Tibial artery (tissue), 4 donors: ENCODE measurements around the gene HPSE2.
"Not testable (repeated sequence)": the region's sequence is repeated elsewhere in the genome, so short reads cannot be mapped to it uniquely, and the experiment has no call there.

Experiments used
- DNase-seq, 2 donors: peaks; one replicate each; pipeline ENCODE4 v3.0.0-alpha.2; 2019
- H3K27ac ChIP-seq, 2 donors: fragments of 200-600 bp; sonication (generic) in 1 of 2; 1 replicate in 1 of 2; 2 replicates in 1 of 2; pipeline ENCODE4 v1.5.1; 2018 to 2019; ENCODE audit warnings: mild to moderate bottlenecking in 1 of 2
- H3K27me3 ChIP-seq, 2 donors: fragments of 200-600 bp; sonication (generic) in 1 of 2; one replicate each; pipeline versions ENCODE4 v1.5.1 to v1.6.0; 2016 to 2019
- H3K36me3 ChIP-seq, 3 donors: fragments of 200-600 bp; sonication (generic) in 2 of 3; one replicate each; pipeline ENCODE4 v1.5.1; 2016 to 2019; ENCODE audit warnings: mild to moderate bottlenecking in 2 of 3
- H3K4me1 ChIP-seq, 4 donors: fragments of 200-600 bp; sonication (generic) in 2 of 4; 1 replicate in 3 of 4; 2 replicates in 1 of 4; pipeline ENCODE4 v1.5.1; 2016 to 2019
- H3K4me3 ChIP-seq, 2 donors: fragments of 200-600 bp; sonication (generic) in 1 of 2; 1 replicate in 1 of 2; 2 replicates in 1 of 2; pipeline ENCODE4 v1.5.1; 2018 to 2019; ENCODE audit warnings: mild to moderate bottlenecking in 2 of 2
- H3K9me3 ChIP-seq, 3 donors: fragments of 200-600 bp; sonication (generic) in 1 of 3; one replicate each; pipeline ENCODE4 v1.5.1; 2016 to 2019
- CTCF ChIP-seq, 2 experiments: fragments of 200-600 bp in 1 of 2; fragments of 450-650 bp in 1 of 2; IDR thresholded peaks; one replicate each; pipeline ENCODE4 v1.5.1; 2017 to 2019; ENCODE audit warnings: antibody characterized with exemption in 2 of 2, mild to moderate bottlenecking in 1 of 2, moderate library complexity in 1 of 2
- intact Hi-C: fragments of 100-400 bp; cut with DNase I; formaldehyde crosslinking; loops from one replicate; pipeline ENCODE4 v1.15.0; 2023; ENCODE audit warnings: low total_unique reads

Gene HPSE2

GRCh38 chr10:98910048-98910447, 325.6 kb downstream of the HPSE2 start:
- no peak for DNase-seq
- Histone ChIP-seq H3K27me3 (no peaks in the 10 kb centered on the region), H3K9me3 (no peaks in the 10 kb centered on the region), H3K4me3 (no peak overlapping the region), H3K36me3 (no peaks in the 10 kb centered on the region), H3K27ac (no peak overlapping the region), H3K4me1 (no peaks in the 10 kb centered on the region)
- no peak for TF ChIP-seq CTCF (IDR thresholded peaks at IDR 0.05)
- intact Hi-C loops = no loop called here

- Histone ChIP-seq H3K36me3 (no peaks in the 10 kb centered on the region), H3K4me1 (no peaks in the 10 kb centered on the region), H3K27ac (no peak overlapping the region), H3K4me3 (no peak overlapping the region), H3K27me3 (no peaks in the 10 kb centered on the region), H3K9me3 (no peaks in the 10 kb centered on the region)
- TF ChIP-seq CTCF (IDR thresholded peaks at IDR 0.05) = no peak
- DNase-seq = no peak
- intact Hi-C loops = no loop called here
These were observed 326.8 kb downstream of the HPSE2 start for GRCh38 chr10:98908868-98909267.

- H3K4me1 ChIP-seq, DNase-seq, H3K27ac ChIP-seq, H3K9me3 ChIP-seq, H3K27me3 ChIP-seq, intact Hi-C loops, H3K4me3 ChIP-seq, H3K36me3 ChIP-seq: not testable (repeated sequence)
These were observed 327.4 kb downstream of the HPSE2 start for GRCh38 chr10:98908247-98908646.

- TF ChIP-seq CTCF (IDR thresholded peaks at IDR 0.05) = no peak
- Histone ChIP-seq H3K4me3 (no peak overlapping the region), H3K27ac (no peak overlapping the region), H3K36me3 (no peaks in the 10 kb centered on the region), H3K9me3 (no peaks in the 10 kb centered on the region), H3K4me1 (no peaks in the 10 kb centered on the region), H3K27me3 (no peaks in the 10 kb centered on the region)
- intact Hi-C loops = no loop called here
- DNase-seq = no peak
These were observed 334.1 kb downstream of the HPSE2 start for GRCh38 chr10:98901441-98902110.

GRCh38 chr10:98899018-98899417, 336.6 kb downstream of the HPSE2 start:
- intact Hi-C loops = no loop called here
- no peak overlapping the region for H3K4me3 ChIP-seq
- no peak for DNase-seq

GRCh38 chr10:98892523-98892922, 343.1 kb downstream of the HPSE2 start:
- H3K4me3 ChIP-seq = no peak overlapping the region
- no peak for TF ChIP-seq CTCF (IDR thresholded peaks at IDR 0.05)
- DNase-seq = no peak
- H3K27me3 ChIP-seq = no peaks in the 10 kb centered on the region
- H3K27ac ChIP-seq = no peak overlapping the region
- no peaks in the 10 kb centered on the region for H3K36me3 ChIP-seq
- intact Hi-C loops = no loop called here
- no peaks in the 10 kb centered on the region for H3K4me1 ChIP-seq
- H3K9me3 ChIP-seq = no peaks in the 10 kb centered on the region

More at GRCh38 chr10:98899018-98899417, 336.6 kb downstream of the HPSE2 start:
- Histone ChIP-seq H3K9me3 (no peaks in the 10 kb centered on the region), H3K36me3 (no peaks in the 10 kb centered on the region), H3K27me3 (no peaks in the 10 kb centered on the region), H3K27ac (no peak overlapping the region), H3K4me1 (no peaks in the 10 kb centered on the region)
- no peak for TF ChIP-seq CTCF (IDR thresholded peaks at IDR 0.05)
